Body of pancreas (tissue), 4 donors: Measurements from ENCODE around the gene MCF2L2. TPM values are rescaled to one million over a fixed set of nuclear protein-coding genes. Genes with fewer than 3 reads are reported as not detected.
A peak's percentile ranks its signal among the peaks of the same experiment; 100 is the strongest.

Experiments used
- ATAC-seq: fragments of 150-250 bp; one replicate; pipeline ENCODE4 v1.9.1; 2016
- DNase-seq, 4 donors: peaks; one replicate each; pipeline ENCODE4 v3.0.0-alpha.2; 2019
- H3K27ac ChIP-seq, 4 donors: fragments of 200-600 bp; sonication (generic); 1 replicate in 3 of 4; 2 replicates in 1 of 4; pipeline versions ENCODE4 v1.5.1 to v1.6.1; 2016 to 2019; ENCODE audit warnings: mild to moderate bottlenecking in 1 of 4, mixed read lengths in 1 of 4, moderate library complexity in 1 of 4
- H3K27me3 ChIP-seq, 2 donors: fragments of 200-600 bp; sonication (generic); one replicate each; pipeline ENCODE4 v1.6.0; 2016; ENCODE audit warnings: mild to moderate bottlenecking in 1 of 2
- H3K36me3 ChIP-seq, 2 donors: fragments of 200-600 bp; sonication (generic); replicated peaks in 1 of 2; 2 replicates each; pipeline ENCODE4 v1.5.1; 2016; ENCODE audit warnings: low read depth in 2 of 2; ENCODE audit not compliant: insufficient read depth in 1 of 2
- H3K4me1 ChIP-seq: fragments of 200-600 bp; sonication (generic); one replicate; pipeline ENCODE4 v1.6.0; 2016
- H3K4me3 ChIP-seq, 2 donors: fragments of 200-600 bp; sonication (generic); 1 replicate in 1 of 2; 2 replicates in 1 of 2; pipeline ENCODE4 v1.5.1; 2016 to 2019
- H3K9me3 ChIP-seq, 3 donors: fragments of 200-600 bp; sonication (generic); 1 replicate in 2 of 3; 2 replicates in 1 of 3; pipeline ENCODE4 v1.5.1; 2016
- POLR2A ChIP-seq, 3 donors: fragments of 450-650 bp; IDR thresholded peaks; one replicate each; pipeline ENCODE4 v1.6.1; 2016; ENCODE audit warnings: antibody characterized with exemption in 3 of 3, mild to moderate bottlenecking in 2 of 3
- WGBS, 2 donors: methylation state at CpG; one replicate each; pipeline ENCODE4 v1.1.5; 2017; 5-methylcytosine and 5-hydroxymethylcytosine counted together
- intact Hi-C: fragments of 100-400 bp; cut with DNase I; formaldehyde crosslinking; loops from one replicate; pipeline ENCODE4 v1.15.1; 2023
- total RNA-seq, 2 donors: library from RNA; depleted of rRNA; stranded (reverse); fragments of >200 nt; gene quantifications; one replicate each; pipeline ENCODE4 v1.1.0, GENCODE V29; 2016
- TF ChIP-seq, protein P1 (sequence below), 7 experiments: fragments of 450-650 bp in 4 of 7; fragments of 200-600 bp in 3 of 7; sonication (generic) in 3 of 7; IDR thresholded peaks; one replicate each; pipeline ENCODE4 v1.5.1; 2016 to 2019; ENCODE audit warnings: antibody characterized with exemption in 7 of 7

Gene MCF2L2
- total RNA-seq, 2 donors from 2014 or later, result 0.26 TPM; not detected in 1

DNA sequence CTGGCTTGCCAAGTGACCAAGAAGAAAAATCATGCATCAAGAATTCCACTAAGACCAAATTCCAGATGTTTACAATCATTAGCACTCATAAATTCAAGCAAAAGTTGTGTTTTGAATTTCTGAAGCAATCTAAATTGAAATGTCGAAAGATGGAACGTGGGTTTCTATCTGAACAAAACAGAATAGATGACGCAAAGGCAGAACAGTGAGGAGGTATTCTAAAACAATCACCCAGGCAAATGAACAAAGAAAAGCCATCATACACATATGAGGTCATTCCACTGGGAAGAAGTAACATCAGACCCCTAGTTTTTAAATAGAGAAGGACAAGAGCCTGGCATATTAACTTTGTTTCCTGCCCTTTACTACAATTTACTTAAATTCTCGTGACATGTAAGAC is 58.0 kb downstream of the MCF2L2 start:
- DNase-seq (no peak), ATAC-seq (no peak)
- WGBS, 2 donors, result 91 to 96% methylated on average over 4 of the region's 4 CpGs
- no peak overlapping the region for H3K4me3 ChIP-seq
- H3K4me1 ChIP-seq, result peaks cover 6% of the 10 kb centered on the region
- H3K36me3 ChIP-seq, result no peaks in the 10 kb centered on the region
- H3K27me3 ChIP-seq, result no peaks in the 10 kb centered on the region
- H3K27ac ChIP-seq, result no peak overlapping the region
- intact Hi-C loops, result no loop called here
- no peaks in the 10 kb centered on the region for H3K9me3 ChIP-seq
- TF ChIP-seq, protein P1, sequence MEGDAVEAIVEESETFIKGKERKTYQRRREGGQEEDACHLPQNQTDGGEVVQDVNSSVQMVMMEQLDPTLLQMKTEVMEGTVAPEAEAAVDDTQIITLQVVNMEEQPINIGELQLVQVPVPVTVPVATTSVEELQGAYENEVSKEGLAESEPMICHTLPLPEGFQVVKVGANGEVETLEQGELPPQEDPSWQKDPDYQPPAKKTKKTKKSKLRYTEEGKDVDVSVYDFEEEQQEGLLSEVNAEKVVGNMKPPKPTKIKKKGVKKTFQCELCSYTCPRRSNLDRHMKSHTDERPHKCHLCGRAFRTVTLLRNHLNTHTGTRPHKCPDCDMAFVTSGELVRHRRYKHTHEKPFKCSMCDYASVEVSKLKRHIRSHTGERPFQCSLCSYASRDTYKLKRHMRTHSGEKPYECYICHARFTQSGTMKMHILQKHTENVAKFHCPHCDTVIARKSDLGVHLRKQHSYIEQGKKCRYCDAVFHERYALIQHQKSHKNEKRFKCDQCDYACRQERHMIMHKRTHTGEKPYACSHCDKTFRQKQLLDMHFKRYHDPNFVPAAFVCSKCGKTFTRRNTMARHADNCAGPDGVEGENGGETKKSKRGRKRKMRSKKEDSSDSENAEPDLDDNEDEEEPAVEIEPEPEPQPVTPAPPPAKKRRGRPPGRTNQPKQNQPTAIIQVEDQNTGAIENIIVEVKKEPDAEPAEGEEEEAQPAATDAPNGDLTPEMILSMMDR (IDR thresholded peaks at IDR 0.05), result no peak
- no peak for TF ChIP-seq POLR2A (IDR thresholded peaks at IDR 0.05)

DNA sequence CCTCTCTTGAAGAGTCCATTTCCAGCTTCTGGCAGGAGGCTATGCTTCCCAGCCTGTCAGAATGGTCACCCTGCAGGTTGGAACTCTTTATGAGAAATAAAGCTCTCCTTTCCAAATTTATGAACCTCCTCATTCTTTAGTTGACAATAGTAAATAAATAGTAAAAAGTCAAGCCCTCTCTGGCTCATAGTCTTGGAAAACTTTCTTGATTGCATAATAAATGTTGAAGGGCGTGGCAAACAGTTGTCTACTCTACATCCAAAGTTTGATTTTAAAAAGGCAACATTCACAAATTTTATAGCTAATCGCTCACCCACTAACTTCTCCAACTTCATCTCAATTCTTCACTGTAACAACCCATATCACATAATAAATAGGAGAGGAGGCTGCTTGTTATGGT is 58.8 kb downstream of the MCF2L2 start:
- Histone ChIP-seq H3K27me3 (no peaks in the 10 kb centered on the region), H3K9me3 (no peaks in the 10 kb centered on the region), H3K4me1 (peaks cover 6% of the 10 kb centered on the region), H3K36me3 (no peaks in the 10 kb centered on the region), H3K4me3 (no peak overlapping the region), H3K27ac (no peak overlapping the region)
- intact Hi-C loops, result no loop called here
- WGBS, 2 donors, result 79 to 85% methylated on average over 2 of the region's 2 CpGs
- ATAC-seq (no peak), DNase-seq (no peak)
- TF ChIP-seq POLR2A (IDR thresholded peaks at IDR 0.05), result no peak
- TF ChIP-seq, protein P1 (IDR thresholded peaks at IDR 0.05), result no peak

DNA sequence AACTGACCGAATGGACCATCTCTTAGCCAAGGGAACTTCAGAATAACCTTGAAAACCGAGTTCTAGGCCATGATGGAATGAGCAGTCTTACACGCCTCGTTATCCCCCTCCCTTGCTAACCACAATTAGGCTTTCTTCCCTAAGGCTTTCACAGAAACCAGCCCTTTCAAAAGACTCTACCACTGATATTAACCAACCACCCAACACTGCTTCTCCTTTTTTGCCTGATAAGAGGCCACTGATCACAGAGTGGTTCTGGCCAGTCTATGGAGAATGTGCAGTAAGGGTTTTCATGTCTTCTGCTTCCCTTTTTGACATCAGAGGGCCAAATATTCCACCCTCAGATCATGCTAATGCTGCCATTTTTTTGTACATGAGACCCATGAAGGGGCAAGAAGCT is 59.3 kb downstream of the MCF2L2 start:
- DNase-seq (peak in 1 of 4 donors; percentile 23), ATAC-seq (no peak)
- Histone ChIP-seq H3K4me3 (no peak overlapping the region), H3K27ac (no peak overlapping the region), H3K9me3 (no peaks in the 10 kb centered on the region), H3K4me1 (peaks cover 6% of the 10 kb centered on the region), H3K27me3 (no peaks in the 10 kb centered on the region), H3K36me3 (no peaks in the 10 kb centered on the region)
- no peak for TF ChIP-seq POLR2A (IDR thresholded peaks at IDR 0.05)
- TF ChIP-seq, protein P1 (IDR thresholded peaks at IDR 0.05), result no peak
- intact Hi-C loops, result no loop called here
- WGBS, 2 donors, result 67 to 76% methylated on average over 4 of the region's 4 CpGs

DNA sequence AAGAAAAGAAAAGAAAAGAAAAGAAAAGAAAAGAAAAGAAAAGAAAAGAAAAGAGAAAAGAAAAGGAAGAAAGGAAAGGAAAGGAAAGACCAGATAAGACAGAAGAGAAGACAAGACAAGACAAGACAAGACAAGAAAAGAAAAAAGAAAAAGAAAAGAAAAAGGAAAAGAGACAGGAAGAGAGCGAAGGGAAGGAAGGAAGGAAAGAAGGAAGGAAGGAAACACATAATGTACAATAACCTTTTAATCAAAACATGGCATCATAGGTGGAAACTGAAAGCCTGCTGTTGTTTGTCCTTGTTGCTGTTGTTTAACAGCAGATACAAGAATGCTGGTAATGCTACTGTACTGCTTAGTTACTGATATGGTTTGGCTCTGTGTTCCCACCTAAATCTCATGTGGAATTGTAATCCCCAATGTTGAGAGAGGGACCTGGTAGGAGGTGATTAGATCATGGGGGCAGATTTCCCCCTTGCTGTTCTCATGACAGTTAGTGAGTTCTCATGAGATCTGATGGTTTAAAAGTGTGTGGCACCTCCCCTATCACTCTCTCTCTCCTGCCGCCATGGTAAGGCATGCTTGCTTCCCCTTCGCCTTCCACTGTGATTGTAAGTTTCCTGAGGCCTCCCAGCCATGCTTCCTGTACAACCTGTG is 67.3 kb downstream of the MCF2L2 start:
- Histone ChIP-seq H3K4me1 (no peaks in the 10 kb centered on the region), H3K27ac (no peak overlapping the region), H3K36me3 (no peaks in the 10 kb centered on the region), H3K9me3 (no peaks in the 10 kb centered on the region), H3K27me3 (no peaks in the 10 kb centered on the region), H3K4me3 (no peak overlapping the region)
- intact Hi-C loops, result no loop called here
- ATAC-seq (no peak), DNase-seq (no peak)
- WGBS, 2 donors, result 77 to 89% methylated on average over 3 of the region's 3 CpGs
- TF ChIP-seq POLR2A (IDR thresholded peaks at IDR 0.05), result no peak
- TF ChIP-seq, protein P1 (IDR thresholded peaks at IDR 0.05), result no peak

DNA sequence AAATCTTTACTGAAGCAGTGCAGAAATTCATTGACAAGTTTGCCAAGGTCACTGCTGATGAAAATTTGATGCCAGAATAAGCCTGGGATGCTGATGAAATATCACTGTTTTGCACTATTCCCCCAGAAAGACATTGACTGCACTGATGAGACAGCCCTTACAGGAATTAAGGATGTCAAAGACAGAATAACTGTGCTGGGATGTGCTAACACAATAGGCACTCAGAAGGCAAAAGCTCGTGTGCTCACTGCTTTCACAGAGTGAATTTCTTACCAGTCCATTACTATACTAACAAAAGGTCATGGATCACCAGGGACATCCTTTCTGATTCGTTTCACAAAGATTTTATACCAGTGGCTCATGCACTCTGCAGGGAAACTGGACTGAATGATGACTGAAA is 69.4 kb downstream of the MCF2L2 start:
- H3K27ac ChIP-seq, result no peak overlapping the region
- TF ChIP-seq, protein P1 (IDR thresholded peaks at IDR 0.05), result no peak
- no peak for TF ChIP-seq POLR2A (IDR thresholded peaks at IDR 0.05)
- no peaks in the 10 kb centered on the region for H3K4me1 ChIP-seq
- intact Hi-C loops, result no loop called here
- H3K4me3 ChIP-seq, result no peak overlapping the region
- no peaks in the 10 kb centered on the region for H3K36me3 ChIP-seq
- ATAC-seq, result no peak
- no peaks in the 10 kb centered on the region for H3K9me3 ChIP-seq
- H3K27me3 ChIP-seq, result no peaks in the 10 kb centered on the region
- no peak for DNase-seq
- 31 to 57% methylated on average over 2 of the region's 2 CpGs for WGBS, 2 donors
